ENCODE results near the gene ZNF208.
A peak's percentile ranks its signal among the peaks of the same experiment; 100 is the strongest.

ZNF208 gene

GRCh38 chr19:21934593-21934992 is 76.2 kb downstream of the ZNF208 start:
- no peak for TF ChIP-seq CTCF (IDR thresholded peaks at IDR 0.05; ENCODE audit: borderline replicate concordance, insufficient read depth, low read depth, low read length)

DNA sequence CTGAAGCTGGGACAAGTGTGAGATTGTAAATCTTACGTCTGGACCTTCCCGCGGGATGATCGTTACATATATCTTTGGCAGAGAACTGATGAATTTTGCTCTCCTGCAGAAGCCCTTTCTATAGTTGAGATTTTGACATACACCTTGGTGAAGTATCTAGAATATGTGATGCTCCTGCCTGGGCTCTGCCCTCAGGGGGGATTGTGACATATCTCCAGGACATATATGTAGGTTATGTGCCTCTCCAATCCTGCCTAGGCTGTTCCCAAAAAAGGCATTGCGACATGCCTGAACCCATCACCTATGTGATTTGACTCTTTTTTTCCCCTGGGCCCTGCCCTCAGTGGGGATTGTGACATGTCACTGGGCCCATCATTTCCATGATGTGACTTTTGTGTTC is 76.6 kb downstream of the ZNF208 start:
- H3K4me3 ChIP-seq (ENCODE audit: low read depth, low read length) = no peak overlapping the region
- TF ChIP-seq CTCF (IDR thresholded peaks at IDR 0.05; ENCODE audit: borderline replicate concordance, insufficient read depth, low read depth, low read length) = no peak

More at GRCh38 chr19:21934593-21934992, 76.2 kb downstream of the ZNF208 start:
- no peak overlapping the region for H3K4me3 ChIP-seq (ENCODE audit: low read depth, low read length)

DNA sequence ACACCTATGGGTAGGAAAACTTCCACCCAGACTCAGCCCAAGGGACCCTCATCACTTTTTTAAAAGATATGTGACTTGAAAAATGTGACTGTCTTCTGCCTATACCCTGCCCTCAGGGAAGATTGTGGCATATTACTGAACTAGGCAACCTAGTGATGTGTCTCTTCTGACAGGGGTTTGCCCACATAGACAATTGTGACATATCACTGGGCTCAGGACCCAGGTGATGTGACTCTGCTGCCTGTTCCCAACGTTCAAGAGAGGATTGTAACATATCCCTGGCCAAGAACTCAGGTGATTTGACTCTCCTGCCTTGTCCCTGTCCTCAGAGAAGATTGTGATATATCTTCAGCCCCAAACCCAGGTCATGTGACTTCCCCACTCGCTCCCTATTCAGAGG is 88.5 kb downstream of the ZNF208 start:
- TF ChIP-seq CTCF (IDR thresholded peaks at IDR 0.05; ENCODE audit: borderline replicate concordance, insufficient read depth, low read depth, low read length) = no peak
- no peak overlapping the region for H3K4me3 ChIP-seq (ENCODE audit: low read depth, low read length)

GRCh38 chr19:21921691-21922180 is 89.0 kb downstream of the ZNF208 start:
- no peak for TF ChIP-seq CTCF (IDR thresholded peaks at IDR 0.05; ENCODE audit: borderline replicate concordance, insufficient read depth, low read depth, low read length)

DNA sequence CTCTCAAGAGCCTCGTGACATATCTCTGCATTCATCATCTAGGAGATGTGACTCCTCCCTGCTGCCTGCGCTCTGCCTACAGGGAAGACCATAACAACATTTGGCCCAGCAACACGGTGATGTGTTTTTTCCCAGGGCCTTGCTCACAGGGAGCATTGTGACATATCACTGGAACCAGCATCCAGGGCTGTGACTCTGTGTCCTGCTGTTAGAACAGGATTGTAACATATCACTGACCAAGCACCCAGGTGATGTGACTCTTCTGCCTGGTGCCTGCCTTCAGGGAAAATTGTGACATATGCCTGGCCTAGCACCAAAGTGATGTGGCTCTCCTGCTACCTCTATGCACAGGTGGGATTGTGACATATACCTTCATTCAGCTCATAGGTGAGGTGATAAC is 95.3 kb downstream of the ZNF208 start:
- H3K4me3 ChIP-seq (ENCODE audit: low read depth, low read length) = no peak overlapping the region
- TF ChIP-seq CTCF (IDR thresholded peaks at IDR 0.05; ENCODE audit: borderline replicate concordance, insufficient read depth, low read depth, low read length) = no peak

More at GRCh38 chr19:21921691-21922180, 89.0 kb downstream of the ZNF208 start:
- H3K4me3 ChIP-seq (ENCODE audit: low read depth, low read length) = no peak overlapping the region

GRCh38 chr19:21912654-21913053 is 98.1 kb downstream of the ZNF208 start:
- no peak overlapping the region for H3K4me3 ChIP-seq (ENCODE audit: low read depth, low read length)
- peak; percentile 12; the same call in 1 of the 2 replicates for TF ChIP-seq CTCF (IDR thresholded peaks at IDR 0.05; ENCODE audit: borderline replicate concordance, insufficient read depth, low read depth, low read length)

DNA sequence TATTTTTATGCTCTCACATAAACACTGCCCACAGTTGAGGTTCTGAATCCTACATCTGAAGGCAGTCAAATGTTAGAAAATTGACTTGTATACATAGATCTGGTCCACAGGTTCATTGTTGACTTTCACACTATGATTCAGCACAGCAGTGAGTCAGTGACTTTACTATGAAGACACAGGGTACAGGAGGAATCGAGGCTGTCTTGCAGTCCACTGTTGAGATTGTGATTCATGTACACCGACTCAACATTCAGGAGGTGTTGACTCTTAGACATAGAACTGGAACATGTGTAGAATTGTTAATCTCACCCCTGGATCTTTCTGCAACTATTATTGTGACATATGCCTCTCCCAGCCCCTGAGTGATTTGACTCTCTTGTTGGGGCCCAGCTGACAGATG is 100.4 kb downstream of the ZNF208 start:
- no peak overlapping the region for H3K4me3 ChIP-seq (ENCODE audit: low read depth, low read length)
- TF ChIP-seq CTCF (IDR thresholded peaks at IDR 0.05; ENCODE audit: borderline replicate concordance, insufficient read depth, low read depth, low read length) = no peak
